Activated naive CD4-positive, alpha-beta T cell treated with anti-CD3 and anti-CD28 coated beads, Interleukin-2, amount 50 U/mL, for 72 hours (primary cell): ENCODE results near the gene PUM2. TPM values are rescaled to one million over a fixed set of nuclear protein-coding genes. Genes with fewer than 3 reads are reported as not detected.

Experiments used
- total RNA-seq, 2 donors: library from RNA; stranded (reverse); gene quantifications; one replicate each; pipeline ENCODE4 v1.2.3, GENCODE V29; 2022

Gene PUM2
- total RNA-seq, 2 donors from 2014 or later, result 99.0 to 111 TPM

Other genes starting within 250 kb of the PUM2 start
- under 1 TPM; 0.11 to 0.41 TPM for gene SDC1, start 125.7 kb downstream of the PUM2 start, total RNA-seq
- gene RHOB, start 96.2 kb upstream of the PUM2 start, total RNA-seq, result 1 to 10 TPM; 5.9 to 7.1 TPM